Endothelial cell of umbilical vein (primary cell): Measurements from ENCODE around the gene RPH3AL. TPM values are rescaled to one million over a fixed set of nuclear protein-coding genes. Genes with fewer than 3 reads are reported as not detected.

Experiments
- BruUV-seq: library from RNA; stranded (reverse); fragments of 400-500 nt; replicated peaks from 2 replicates; lab custom pipeline; 2021; lab: Mats Ljungman, UMichigan
- CTCF ChIA-PET: fragments of 300-600, 350-600 bp; sonication (Branson Sonifier 250); formaldehyde crosslinking; loops from one replicate; lab custom pipeline; 2021; ENCODE audit warnings: antibody characterized with exemption, inconsistent platforms; lab: Charles Lee
- POLR2A ChIA-PET: fragments of 300-600, 350-600 bp; sonication (Branson Sonifier 250); formaldehyde crosslinking; loops from one replicate; lab custom pipeline; 2021; ENCODE audit warnings: antibody characterized with exemption, inconsistent platforms; lab: Charles Lee
- DNase-seq: peaks from one replicate; pipeline ENCODE4 v3.0.0-alpha.2; 2011; ENCODE audit warnings: low read depth, low spot score
- FAIRE-seq: peaks from 2 replicates; lab custom pipeline; 2011; peaks lifted over from hg19 to GRCh38; lab: Jason Lieb, UNC
- H2AFZ ChIP-seq: 2 replicates; pipeline ENCODE4 v1.6.0; 2012; ENCODE audit warnings: low read depth, low read length, control low read depth, inconsistent platforms
- H3K27ac ChIP-seq: 2 replicates; pipeline ENCODE4 v1.5.1; 2011; ENCODE audit warnings: low read depth, mild to moderate bottlenecking, control low read depth, low read length, moderate library complexity; ENCODE audit not compliant: insufficient read depth
- H3K27me3 ChIP-seq, 2 experiments: 2 replicates each; pipeline versions ENCODE4 v1.6.0 to v1.6.1; 2011; ENCODE audit warnings: low read length in 2 of 2, mixed read lengths in 1 of 2; ENCODE audit not compliant: control insufficient read depth in 2 of 2, insufficient read depth in 2 of 2
- H3K36me3 ChIP-seq, 2 experiments: 2 replicates in 1 of 2; 3 replicates in 1 of 2; pipeline ENCODE4 v1.5.1; 2011; ENCODE audit warnings: low read length in 2 of 2, mild to moderate bottlenecking in 1 of 2, moderate library complexity in 1 of 2; ENCODE audit not compliant: control insufficient read depth in 2 of 2, insufficient read depth in 2 of 2; ENCODE audit errors: extremely low read depth in 1 of 2
- H3K4me1 ChIP-seq: 3 replicates; pipeline ENCODE4 v1.5.1; 2011; ENCODE audit warnings: mild to moderate bottlenecking, low read length; ENCODE audit not compliant: control insufficient read depth, insufficient read depth; ENCODE audit errors: extremely low read depth
- H3K4me2 ChIP-seq: 2 replicates; pipeline ENCODE4 v1.6.1; 2011; ENCODE audit warnings: low read length, control low read depth, mixed read lengths; ENCODE audit not compliant: insufficient read depth
- H3K4me3 ChIP-seq, 3 experiments: fragments of 200-600 bp in 1 of 3; sonication (generic), shearing (Covaris generic) in 1 of 3; replicated peaks in 1 of 3; 2 replicates each; pipeline ENCODE4 v1.5.1; 2011 to 2016; ENCODE audit warnings: control low read depth in 3 of 3, low read length in 3 of 3, mild to moderate bottlenecking in 2 of 3, inconsistent platforms in 1 of 3, low read depth in 1 of 3, moderate library complexity in 1 of 3; ENCODE audit not compliant: insufficient read depth in 1 of 3
- H3K79me2 ChIP-seq: 2 replicates; pipeline ENCODE4 v1.6.0; 2012; ENCODE audit warnings: low read length, inconsistent platforms; ENCODE audit not compliant: control insufficient read depth, insufficient read depth
- H3K9ac ChIP-seq: replicated peaks from 2 replicates; pipeline ENCODE3; 2011; ENCODE audit warnings: low read length, control low read depth; ENCODE audit not compliant: insufficient read depth; ENCODE audit errors: extremely low read depth
- H3K9me1 ChIP-seq: replicated peaks from 3 replicates; pipeline ENCODE4 v1.6.0; 2011; ENCODE audit warnings: mild to moderate bottlenecking, low read length; ENCODE audit not compliant: control insufficient read depth, insufficient read depth; ENCODE audit errors: extremely low read depth
- H3K9me3 ChIP-seq: replicated peaks from 2 replicates; pipeline ENCODE4 v1.5.1; 2012; ENCODE audit warnings: low read length, inconsistent platforms; ENCODE audit not compliant: control insufficient read depth, insufficient read depth
- H4K20me1 ChIP-seq: replicated peaks from 2 replicates; pipeline ENCODE3; 2011; ENCODE audit warnings: mild to moderate bottlenecking, low read length; ENCODE audit not compliant: control insufficient read depth, insufficient read depth; ENCODE audit errors: extremely low read depth
- CTCF ChIP-seq, 2 donors: IDR thresholded peaks; 1 replicate in 1 of 2; 2 replicates in 1 of 2; pipeline ENCODE4 v1.5.1; 2011; ENCODE audit warnings: low read length in 2 of 2, mild to moderate bottlenecking in 2 of 2, moderate library complexity in 2 of 2, control low read depth in 1 of 2, inconsistent platforms in 1 of 2, low read depth in 1 of 2; ENCODE audit not compliant: insufficient read depth in 1 of 2; ENCODE audit errors: extremely low read depth in 1 of 2
- EZH2 ChIP-seq: IDR thresholded peaks from 2 replicates; pipeline ENCODE4 v1.6.1; 2012; ENCODE audit warnings: borderline replicate concordance, low read depth, mild to moderate bottlenecking, moderate library complexity, low read length, inconsistent platforms; ENCODE audit not compliant: severe bottlenecking
- FOS ChIP-seq: IDR thresholded peaks from 2 replicates; pipeline ENCODE4 v1.6.1; 2011; ENCODE audit warnings: mild to moderate bottlenecking, low read length, moderate library complexity, borderline replicate concordance; ENCODE audit not compliant: insufficient read depth
- GATA2 ChIP-seq: IDR thresholded peaks from 2 replicates; pipeline ENCODE4 v1.7.0; 2011; ENCODE audit warnings: low read depth, mild to moderate bottlenecking, moderate library complexity, mixed read lengths, low read length; ENCODE audit not compliant: insufficient read length, insufficient read depth
- JUN ChIP-seq: IDR thresholded peaks from 2 replicates; pipeline ENCODE4 v1.6.1; 2011; ENCODE audit warnings: borderline replicate concordance, low read depth; ENCODE audit not compliant: insufficient read length, insufficient read depth
- MYC ChIP-seq: IDR thresholded peaks from one replicate; pipeline ENCODE4 v1.6.1; 2011; ENCODE audit warnings: mild to moderate bottlenecking, low read depth, low read length
- POLR2A ChIP-seq: IDR thresholded peaks from 2 replicates; pipeline ENCODE4 v1.6.1; 2012; ENCODE audit warnings: low read depth, mild to moderate bottlenecking, control low read depth, low read length
- POLR2AphosphoS5 ChIP-seq: IDR thresholded peaks from 2 replicates; pipeline ENCODE4 v1.6.1; 2012; ENCODE audit warnings: low read depth, mild to moderate bottlenecking, control low read depth, low read length, moderate library complexity; ENCODE audit not compliant: insufficient read depth
- dilution Hi-C: fragments of 300-500 bp; cut with MboI; formaldehyde crosslinking; loops from one replicate; pipeline ENCODE4 v1.15.0; 2019; ENCODE audit warnings: low sequenced_read_pairs; ENCODE audit not compliant: extremely low pct_ligation_motif_present
- intact Hi-C: fragments of 100-400 bp; cut with micrococcal nuclease; formaldehyde crosslinking; loops from one replicate; pipeline ENCODE4 v1.10.0; 2022
- polyA plus RNA-seq, 4 experiments: library from polyadenylated mRNA; depleted of rRNA in 3 of 4; stranded (reverse) in 3 of 4; unstranded in 1 of 4; fragments of >200 nt; gene quantifications; 2 replicates each; pipeline versions ENCODE4 v1.2.1 to v1.2.3, GENCODE V29; 2011 to 2012; ENCODE audit warnings: missing spikeins in 1 of 4
- total RNA-seq: library from RNA; stranded (reverse); gene quantifications from 2 replicates; pipeline ENCODE4 v1.2.3, GENCODE V29; 2021
- TF ChIP-seq, protein P1 (sequence below): IDR thresholded peaks from 2 replicates; pipeline ENCODE4 v1.6.1; 2011; ENCODE audit not compliant: insufficient read depth, insufficient read length

RPH3AL gene
- total and polyA plus RNA-seq, 2 donors (not counting 3 experiments of a cell fraction or from before 2014, with no cell fraction given) = 4.1 to 7.0 TPM

DNA sequence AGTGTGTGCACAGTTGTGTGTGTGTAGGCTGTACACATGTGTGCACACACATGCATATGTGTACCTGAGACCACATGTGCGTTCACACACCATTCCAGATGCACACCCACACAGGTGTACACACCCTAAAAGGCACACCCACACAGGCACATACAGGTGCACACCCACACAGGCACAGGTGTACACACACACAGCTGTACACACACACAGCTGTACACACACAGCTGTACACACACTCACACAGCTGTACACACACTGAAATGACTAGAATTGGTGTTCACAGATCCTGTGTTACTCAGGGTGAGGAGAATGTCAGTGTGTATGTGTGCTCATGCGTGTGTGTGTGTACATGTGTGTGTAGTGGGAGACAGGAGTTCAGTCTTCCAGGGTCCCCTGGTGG is 155.3 kb downstream of the RPH3AL start:
- H3K4me2 ChIP-seq = no peak overlapping the region
- no peaks in the 10 kb centered on the region for H4K20me1 ChIP-seq
- FAIRE-seq = no peak
- H3K4me3 ChIP-seq = no peak overlapping the region
- no peaks in the 10 kb centered on the region for H3K27me3 ChIP-seq
- no peaks in the 10 kb centered on the region for H3K9me3 ChIP-seq
- dilution Hi-C loops = no loop called here
- ChIA-PET POLR2A (no interaction called here), CTCF (no interaction called here)
- H3K79me2 ChIP-seq = no peaks in the 10 kb centered on the region
- no peak overlapping the region for H2AFZ ChIP-seq
- DNase-seq = no peak
- H3K9me1 ChIP-seq = no peaks in the 10 kb centered on the region
- H3K9ac ChIP-seq = no peak overlapping the region
- H3K27ac ChIP-seq = no peak overlapping the region
- TF ChIP-seq POLR2A (no peak), GATA2 (no peak), FOS (no peak), MYC (no peak), JUN (no peak), POLR2AphosphoS5 (no peak), EZH2 (no peak), CTCF (IDR thresholded peaks at IDR 0.05; ENCODE audit: extremely low read depth in 1 of 2, insufficient read depth in 1 of 2, low read depth in 1 of 2, low read length in 2 of 2) (no peak)
- TF ChIP-seq, protein P1, sequence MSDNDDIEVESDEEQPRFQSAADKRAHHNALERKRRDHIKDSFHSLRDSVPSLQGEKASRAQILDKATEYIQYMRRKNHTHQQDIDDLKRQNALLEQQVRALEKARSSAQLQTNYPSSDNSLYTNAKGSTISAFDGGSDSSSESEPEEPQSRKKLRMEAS = no peak
- intact Hi-C loops = no loop called here
- no peaks in the 10 kb centered on the region for H3K36me3 ChIP-seq
- H3K4me1 ChIP-seq = peaks cover 19% of the 10 kb centered on the region
- BruUV-seq = no TSS peak
